Immature natural killer cell (primary cell): Measurements from ENCODE around the gene ANKRD44. TPM values are rescaled to one million over a fixed set of nuclear protein-coding genes. Genes with fewer than 3 reads are reported as not detected.

ENCODE experiments used
- DNase-seq, 3 donors: peaks; one replicate each; pipeline ENCODE4 v3.0.0; 2022; ENCODE audit warnings: mixed read lengths in 1 of 3
- H3K27ac Mint-ChIP-seq, 6 donors: one replicate each; pipeline ENCODE4 v1.8.0; 2020; ENCODE audit warnings: mixed read lengths in 6 of 6, mild to moderate bottlenecking in 5 of 6, inconsistent platforms in 4 of 6, moderate library complexity in 3 of 6
- H3K27me3 Mint-ChIP-seq, 3 donors: one replicate each; pipeline ENCODE4 v1.8.0; 2020 to 2021; ENCODE audit warnings: low read depth in 3 of 3, mild to moderate bottlenecking in 3 of 3, mixed read lengths in 3 of 3, moderate library complexity in 3 of 3, inconsistent platforms in 1 of 3
- H3K36me3 Mint-ChIP-seq, 3 donors: one replicate each; pipeline ENCODE4 v1.8.0; 2020; ENCODE audit warnings: mixed read lengths in 3 of 3, inconsistent platforms in 2 of 3, mild to moderate bottlenecking in 2 of 3
- H3K4me1 Mint-ChIP-seq, 2 donors: one replicate each; pipeline ENCODE4 v1.8.0; 2020; ENCODE audit warnings: inconsistent platforms in 2 of 2, mild to moderate bottlenecking in 2 of 2, mixed read lengths in 2 of 2, moderate library complexity in 1 of 2
- H3K4me3 Mint-ChIP-seq, 5 donors: one replicate each; pipeline ENCODE4 v1.8.0; 2020; ENCODE audit warnings: mild to moderate bottlenecking in 5 of 5, mixed read lengths in 5 of 5, inconsistent platforms in 3 of 5, moderate library complexity in 3 of 5
- H3K9me3 Mint-ChIP-seq, 6 donors: one replicate each; pipeline ENCODE4 v1.8.0; 2020; ENCODE audit warnings: mild to moderate bottlenecking in 6 of 6, mixed read lengths in 6 of 6, inconsistent platforms in 4 of 6, moderate library complexity in 3 of 6
- polyA plus RNA-seq, 3 donors: library from polyadenylated mRNA; unstranded; fragments of 300-500 nt; fragmentation: Illumina TruSeq; gene quantifications; one replicate each; pipeline ENCODE4 v1.2.3, GENCODE V29; 2021

The ANKRD44 gene
- polyA plus RNA-seq, 3 donors from 2014 or later, result 58.0 to 125 (median 65.6) TPM

- H3K4me3 Mint-ChIP-seq, result peak overlapping the region; percentile 59 to 76 (median 66)
- H3K27ac Mint-ChIP-seq, result peak overlapping the region; percentile 89 to 97 (median 92)
- H3K27me3 Mint-ChIP-seq, result peaks cover 3 to 6% (median 6%) of the 10 kb centered on the region in 3 donors
- peak; percentile 55 to 64 (median 58) for DNase-seq
- H3K9me3 Mint-ChIP-seq, result no peaks in the 10 kb centered on the region
- H3K36me3 Mint-ChIP-seq, result peaks cover 3 to 8% (median 3%) of the 10 kb centered on the region in 3 donors
- peaks cover 86 to 90% of the 10 kb centered on the region in 2 donors for H3K4me1 Mint-ChIP-seq
These were observed 52.0 kb downstream of the ANKRD44 start for GRCh38 chr2:197258580-197258979.

GRCh38 chr2:197256547-197257170 lies 53.9 kb downstream of the ANKRD44 start:
- peak overlapping the region; percentile 95 to 100 (median 98) for H3K27ac Mint-ChIP-seq
- DNase-seq, result no peak
- H3K4me3 Mint-ChIP-seq, result peak overlapping the region; percentile 78 to 85 (median 81)
- H3K27me3 Mint-ChIP-seq, result peaks cover 3 to 6% (median 6%) of the 10 kb centered on the region in 3 donors
- peaks cover 3 to 5% (median 3%) of the 10 kb centered on the region in 3 donors for H3K36me3 Mint-ChIP-seq
- peaks cover 80 to 88% of the 10 kb centered on the region in 2 donors for H3K4me1 Mint-ChIP-seq
- no peaks in the 10 kb centered on the region for H3K9me3 Mint-ChIP-seq

- Mint-ChIP-seq H3K27me3 (peaks cover 3 to 6% (median 6%) of the 10 kb centered on the region in 3 donors), H3K9me3 (no peaks in the 10 kb centered on the region), H3K4me1 (peaks cover 80 to 88% of the 10 kb centered on the region in 2 donors), H3K4me3 (peak overlapping the region; percentile 78 to 85 (median 81)), H3K27ac (peak overlapping the region; percentile 95 to 100 (median 98)), H3K36me3 (peaks cover 3 to 5% (median 3%) of the 10 kb centered on the region in 3 donors)
- no peak for DNase-seq
These were observed 54.6 kb downstream of the ANKRD44 start for GRCh38 chr2:197256021-197256420.

GRCh38 chr2:197255543-197255942 lies 55.0 kb downstream of the ANKRD44 start:
- no peaks in the 10 kb centered on the region for H3K9me3 Mint-ChIP-seq
- H3K27me3 Mint-ChIP-seq, result peaks cover 3 to 6% (median 6%) of the 10 kb centered on the region in 3 donors
- DNase-seq, result peak; percentile 79 to 80 (median 80)
- H3K4me1 Mint-ChIP-seq, result peaks cover 82 to 92% of the 10 kb centered on the region in 2 donors
- H3K27ac Mint-ChIP-seq, result peak overlapping the region; percentile 95 to 100 (median 98)
- peak overlapping the region; percentile 78 to 85 (median 81) for H3K4me3 Mint-ChIP-seq
- H3K36me3 Mint-ChIP-seq, result peaks cover 3 to 5% (median 3%) of the 10 kb centered on the region in 3 donors

GRCh38 chr2:197254776-197255530 lies 55.6 kb downstream of the ANKRD44 start:
- Mint-ChIP-seq H3K4me3 (peak overlapping the region; percentile 78 to 85 (median 81)), H3K9me3 (no peaks in the 10 kb centered on the region), H3K36me3 (peaks cover 3 to 5% (median 3%) of the 10 kb centered on the region in 3 donors), H3K27me3 (peaks cover 3 to 6% (median 6%) of the 10 kb centered on the region in 3 donors), H3K27ac (peak overlapping the region; percentile 95 to 100 (median 98)), H3K4me1 (peaks cover 85 to 97% of the 10 kb centered on the region in 2 donors)
- no peak for DNase-seq

- peaks cover 0 to 2% (median 0%) of the 10 kb centered on the region in 3 donors for H3K27me3 Mint-ChIP-seq
- DNase-seq, result no peak
- H3K27ac Mint-ChIP-seq, result peak overlapping the region; percentile 82 to 95 (median 88)
- no peaks in the 10 kb centered on the region for H3K9me3 Mint-ChIP-seq
- peaks cover 0 to 5% (median 0%) of the 10 kb centered on the region in 3 donors for H3K36me3 Mint-ChIP-seq
- no peak overlapping the region for H3K4me3 Mint-ChIP-seq
- H3K4me1 Mint-ChIP-seq, result peaks cover 89 to 97% of the 10 kb centered on the region in 2 donors
These were observed 59.0 kb downstream of the ANKRD44 start for GRCh38 chr2:197251576-197251975.

- H3K36me3 Mint-ChIP-seq, result peaks cover 0 to 7% (median 0%) of the 10 kb centered on the region in 3 donors
- peak overlapping the region; percentile 58 to 95 (median 80) for H3K27ac Mint-ChIP-seq
- no peaks in the 10 kb centered on the region for H3K9me3 Mint-ChIP-seq
- no peak overlapping the region for H3K4me3 Mint-ChIP-seq
- H3K27me3 Mint-ChIP-seq, result peaks cover 0 to 2% (median 1%) of the 10 kb centered on the region in 3 donors
- no peak for DNase-seq
- H3K4me1 Mint-ChIP-seq, result peaks cover 88 to 97% of the 10 kb centered on the region in 2 donors
These were observed 59.4 kb downstream of the ANKRD44 start for GRCh38 chr2:197251163-197251562.

- peaks cover 0 to 2% (median 1%) of the 10 kb centered on the region in 3 donors for H3K27me3 Mint-ChIP-seq
- H3K27ac Mint-ChIP-seq, result peak overlapping the region; percentile 88 to 96 (median 89)
- H3K4me3 Mint-ChIP-seq, result peak overlapping the region in 4 of 5 donors; percentile 30 to 62 (median 35)
- H3K4me1 Mint-ChIP-seq, result peaks cover 85 to 96% of the 10 kb centered on the region in 2 donors
- H3K9me3 Mint-ChIP-seq, result no peaks in the 10 kb centered on the region
- no peak for DNase-seq
- H3K36me3 Mint-ChIP-seq, result peaks cover 0 to 7% (median 0%) of the 10 kb centered on the region in 3 donors
These were observed 60.5 kb downstream of the ANKRD44 start for GRCh38 chr2:197250084-197250397.

- peak overlapping the region; percentile 88 to 96 (median 89) for H3K27ac Mint-ChIP-seq
- H3K4me1 Mint-ChIP-seq, result peaks cover 83 to 96% of the 10 kb centered on the region in 2 donors
- DNase-seq, result no peak
- H3K27me3 Mint-ChIP-seq, result peaks cover 0 to 1% (median 0%) of the 10 kb centered on the region in 3 donors
- no peaks in the 10 kb centered on the region for H3K9me3 Mint-ChIP-seq
- H3K36me3 Mint-ChIP-seq, result peaks cover 0 to 7% (median 0%) of the 10 kb centered on the region in 3 donors
- peak overlapping the region in 4 of 5 donors; percentile 30 to 62 (median 35) for H3K4me3 Mint-ChIP-seq
These were observed 61.0 kb downstream of the ANKRD44 start for GRCh38 chr2:197249381-197250083.

GRCh38 chr2:197248623-197249022 lies 62.0 kb downstream of the ANKRD44 start:
- Mint-ChIP-seq H3K27ac (peak overlapping the region; percentile 75 to 96 (median 88)), H3K9me3 (no peaks in the 10 kb centered on the region), H3K27me3 (peaks cover 0 to 1% (median 0%) of the 10 kb centered on the region in 3 donors), H3K36me3 (peaks cover 0 to 7% (median 0%) of the 10 kb centered on the region in 3 donors), H3K4me1 (peaks cover 83 to 96% of the 10 kb centered on the region in 2 donors), H3K4me3 (peak overlapping the region; percentile 42 to 74 (median 65))
- peak; percentile 39 to 48 (median 43) for DNase-seq

- Mint-ChIP-seq H3K27me3 (peaks cover 0 to 1% (median 0%) of the 10 kb centered on the region in 3 donors), H3K27ac (peak overlapping the region; percentile 63 to 95 (median 84)), H3K9me3 (no peaks in the 10 kb centered on the region), H3K36me3 (peaks cover 0 to 7% (median 0%) of the 10 kb centered on the region in 3 donors), H3K4me3 (peak overlapping the region in 3 of 5 donors; percentile 24 to 48 (median 27)), H3K4me1 (peaks cover 83 to 96% of the 10 kb centered on the region in 2 donors)
- no peak for DNase-seq
These were observed 62.6 kb downstream of the ANKRD44 start for GRCh38 chr2:197248001-197248401.

- Mint-ChIP-seq H3K9me3 (no peaks in the 10 kb centered on the region), H3K4me1 (peaks cover 85 to 97% of the 10 kb centered on the region in 2 donors), H3K27ac (peak overlapping the region; percentile 82 to 95 (median 90)), H3K27me3 (peaks cover 0 to 1% (median 0%) of the 10 kb centered on the region in 3 donors), H3K4me3 (peak overlapping the region in 3 of 5 donors; percentile 33 to 48 (median 43)), H3K36me3 (peaks cover 0 to 7% (median 0%) of the 10 kb centered on the region in 3 donors)
- no peak for DNase-seq
These were observed 63.5 kb downstream of the ANKRD44 start for GRCh38 chr2:197247083-197247482.
